WTC11 (cell line): ENCODE measurements around the gene PDE1C. TPM values are rescaled to one million over a fixed set of nuclear protein-coding genes. Genes with fewer than 3 reads are reported as not detected.

ENCODE experiments used
- ATAC-seq: fragments of 200-7000 bp; cut with Tn5 transposase; 2 replicates; pipeline ENCODE4 v1.10.0; 2021; ENCODE audit warnings: mild to moderate bottlenecking, moderate library complexity
- CTCF ChIA-PET: fragments of 300-600 bp; sonication (Branson Sonifier 250); formaldehyde crosslinking; loops from one replicate; lab custom pipeline; 2021; ENCODE audit warnings: antibody characterized with exemption; lab: Charles Lee
- POLR2A ChIA-PET: fragments of 350-600 bp; sonication (Branson Sonifier 250); formaldehyde crosslinking; loops from one replicate; lab custom pipeline; 2021; ENCODE audit warnings: antibody characterized with exemption; lab: Charles Lee
- DNase-seq: peaks from one replicate; pipeline ENCODE4 v3.0.0; 2021; ENCODE audit warnings: low spot score
- H3K27ac Mint-ChIP-seq: 2 replicates; pipeline ENCODE4 v1.8.0; 2021; ENCODE audit warnings: mixed read lengths
- H3K27me3 Mint-ChIP-seq: 2 replicates; pipeline ENCODE4 v1.8.0; 2021; ENCODE audit warnings: low read depth, mild to moderate bottlenecking, moderate library complexity, mixed read lengths
- H3K36me3 Mint-ChIP-seq: 2 replicates; pipeline ENCODE4 v1.8.0; 2021; ENCODE audit warnings: mixed read lengths
- H3K4me1 Mint-ChIP-seq: 2 replicates; pipeline ENCODE4 v1.8.0; 2022; ENCODE audit warnings: mixed read lengths
- H3K4me3 Mint-ChIP-seq: 2 replicates; pipeline ENCODE4 v1.8.0; 2021; ENCODE audit warnings: mild to moderate bottlenecking, moderate library complexity, mixed read lengths
- H3K9me3 Mint-ChIP-seq: 2 replicates; pipeline ENCODE4 v1.8.0; 2021; ENCODE audit warnings: mixed read lengths
- CBFB ChIP-seq: sonication (generic); formaldehyde crosslinking; IDR thresholded peaks from 2 replicates; pipeline ENCODE4 v1.8.1; 2022; ENCODE audit warnings: mild to moderate bottlenecking, low read depth, missing genetic modification reagents
- EMX1 ChIP-seq: fragments of 250-450 bp; sonication (Bioruptor Pico); IDR thresholded peaks from 2 replicates; pipeline ENCODE4 v1.8.0; 2021; ENCODE audit warnings: mild to moderate bottlenecking
- ETV6 ChIP-seq: sonication (generic); formaldehyde crosslinking; IDR thresholded peaks from 2 replicates; pipeline ENCODE4 v1.8.1; 2022; ENCODE audit warnings: mild to moderate bottlenecking, missing genetic modification reagents
- FOXP1 ChIP-seq: sonication (generic); formaldehyde crosslinking; IDR thresholded peaks from 2 replicates; pipeline ENCODE4 v1.8.0; 2022; ENCODE audit warnings: missing genetic modification reagents, mild to moderate bottlenecking, moderate library complexity, borderline replicate concordance
- GRHL2 ChIP-seq: fragments of 250-450 bp; sonication (Bioruptor Pico); IDR thresholded peaks from 2 replicates; pipeline ENCODE4 v1.8.0; 2022; ENCODE audit warnings: mild to moderate bottlenecking, moderate library complexity; ENCODE audit not compliant: insufficient replicate concordance, severe bottlenecking
- HMGA2 ChIP-seq: fragments of 250-450 bp; sonication (Bioruptor Pico); IDR thresholded peaks from 2 replicates; pipeline ENCODE4 v1.4.0; 2021; ENCODE audit warnings: mild to moderate bottlenecking, moderate library complexity
- MXD4 ChIP-seq: fragments of 250-450 bp; sonication (Bioruptor Pico); IDR thresholded peaks from 2 replicates; pipeline ENCODE4 v1.8.0; 2021; ENCODE audit warnings: mild to moderate bottlenecking, moderate library complexity, borderline replicate concordance
- NR2C2 ChIP-seq: sonication (generic); formaldehyde crosslinking; IDR thresholded peaks from 2 replicates; pipeline ENCODE4 v1.8.0; 2022; ENCODE audit warnings: mild to moderate bottlenecking, missing genetic modification reagents
- NR3C1 ChIP-seq: sonication (generic); formaldehyde crosslinking; conservative IDR thresholded peaks from 2 replicates; pipeline ENCODE4 v1.8.1; 2023; ENCODE audit warnings: low read depth, mild to moderate bottlenecking, missing genetic modification reagents
- STAT6 ChIP-seq: sonication (generic); formaldehyde crosslinking; conservative IDR thresholded peaks from 2 replicates; pipeline ENCODE4 v1.8.1; 2023; ENCODE audit warnings: mild to moderate bottlenecking, low read depth, missing genetic modification reagents, moderate library complexity
- ZBTB43 ChIP-seq: sonication (generic); formaldehyde crosslinking; IDR thresholded peaks from 2 replicates; pipeline ENCODE4 v1.8.1; 2023; ENCODE audit warnings: mild to moderate bottlenecking, missing genetic modification reagents
- ZNF232 ChIP-seq: sonication (generic); formaldehyde crosslinking; IDR thresholded peaks from 2 replicates; pipeline ENCODE4 v1.8.0; 2022; ENCODE audit warnings: mild to moderate bottlenecking, missing genetic modification reagents
- ZNF317 ChIP-seq: sonication (generic); formaldehyde crosslinking; IDR thresholded peaks from 2 replicates; pipeline ENCODE4 v1.8.1; 2023; ENCODE audit warnings: low read depth, mild to moderate bottlenecking, moderate library complexity, missing genetic modification reagents, borderline replicate concordance
- ZNF396 ChIP-seq: fragments of 250-450 bp; sonication (Bioruptor Pico); IDR thresholded peaks from 2 replicates; pipeline ENCODE4 v1.8.0; 2021; ENCODE audit warnings: mild to moderate bottlenecking, moderate library complexity, borderline replicate concordance
- ZNF532 ChIP-seq: fragments of 250-450 bp; sonication (Bioruptor Pico); IDR thresholded peaks from 2 replicates; pipeline ENCODE4 v1.9.0; 2021; ENCODE audit warnings: mild to moderate bottlenecking, borderline replicate concordance
- total RNA-seq: library from RNA; stranded (reverse); gene quantifications from 3 replicates; pipeline ENCODE4 v1.2.3, GENCODE V29; 2021
- TF ChIP-seq, protein P1 (sequence below): sonication (generic); formaldehyde crosslinking; IDR thresholded peaks from 2 replicates; pipeline ENCODE4 v1.8.1; 2023; ENCODE audit warnings: mild to moderate bottlenecking, missing genetic modification reagents, moderate library complexity

Gene PDE1C
- total RNA-seq, 1 experiment from 2014 or later: 0.55 TPM

DNA sequence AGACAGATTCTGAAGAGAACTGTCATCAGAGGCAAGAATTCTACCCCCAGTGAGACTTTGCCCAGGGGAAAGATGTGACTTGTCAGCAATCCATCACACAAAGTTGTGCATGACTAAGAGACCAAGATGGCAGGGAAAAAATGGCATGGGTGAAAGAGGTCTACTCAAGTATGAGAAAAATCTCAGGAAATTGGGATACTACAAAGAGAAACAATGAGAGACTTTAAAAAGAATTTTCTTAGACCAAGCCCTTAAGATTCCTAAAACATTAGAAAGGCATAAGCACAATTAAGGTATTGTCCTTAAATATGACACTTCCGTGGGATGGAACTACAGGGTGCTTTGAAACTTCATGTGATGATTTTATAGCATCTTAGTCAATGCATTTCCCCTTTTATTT is 45.6 kb upstream of the PDE1C start:
- POLR2A ChIA-PET: no interaction called here
- Mint-ChIP-seq H3K4me3 (no peak overlapping the region), H3K4me1 (peaks cover 24% of the 10 kb centered on the region), H3K9me3 (peaks cover 35% of the 10 kb centered on the region), H3K27me3 (peaks cover 40% of the 10 kb centered on the region), H3K36me3 (peaks cover 18% of the 10 kb centered on the region), H3K27ac (no peak overlapping the region)
- ATAC-seq (no peak), DNase-seq (no peak)
- TF ChIP-seq, protein P1, sequence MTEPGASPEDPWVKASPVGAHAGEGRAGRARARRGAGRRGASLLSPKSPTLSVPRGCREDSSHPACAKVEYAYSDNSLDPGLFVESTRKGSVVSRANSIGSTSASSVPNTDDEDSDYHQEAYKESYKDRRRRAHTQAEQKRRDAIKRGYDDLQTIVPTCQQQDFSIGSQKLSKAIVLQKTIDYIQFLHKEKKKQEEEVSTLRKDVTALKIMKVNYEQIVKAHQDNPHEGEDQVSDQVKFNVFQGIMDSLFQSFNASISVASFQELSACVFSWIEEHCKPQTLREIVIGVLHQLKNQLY (CRISPR knock-in tag): no peak
- TF ChIP-seq GRHL2 (CRISPR knock-in tag): no peak
- CTCF ChIA-PET: interaction anchor here (1.4 kb wide), 1 partner anchor 88 kb away, joined by 4 read pairs; no protein-coding TSS in a partner anchor

- H3K27ac Mint-ChIP-seq: no peak overlapping the region
- H3K9me3 Mint-ChIP-seq: peaks cover 29% of the 10 kb centered on the region
- peaks cover 2% of the 10 kb centered on the region for H3K4me1 Mint-ChIP-seq
- ATAC-seq (no peak), DNase-seq (no peak)
- POLR2A ChIA-PET: no interaction called here
- H3K27me3 Mint-ChIP-seq: peaks cover 10% of the 10 kb centered on the region
- CTCF ChIA-PET: no interaction called here
- H3K36me3 Mint-ChIP-seq: peaks cover 20% of the 10 kb centered on the region
- no peak overlapping the region for H3K4me3 Mint-ChIP-seq
- no peak for TF ChIP-seq ZBTB43 (CRISPR knock-in tag)
- no peak for TF ChIP-seq ZNF532
- TF ChIP-seq MXD4: no peak
- no peak for TF ChIP-seq GRHL2 (CRISPR knock-in tag)
- no peak for TF ChIP-seq ZNF396 (CRISPR knock-in tag)
- TF ChIP-seq CBFB (CRISPR knock-in tag): no peak
- TF ChIP-seq EMX1: no peak
- TF ChIP-seq NR3C1: no peak
- TF ChIP-seq HMGA2 (CRISPR knock-in tag): no peak
- no peak for TF ChIP-seq NR2C2 (CRISPR knock-in tag)
- TF ChIP-seq ETV6 (CRISPR knock-in tag): no peak
- no peak for TF ChIP-seq ZNF232
- TF ChIP-seq FOXP1 (CRISPR knock-in tag): no peak
- no peak for TF ChIP-seq STAT6
- TF ChIP-seq ZNF317: no peak
- TF ChIP-seq, all 79 proteins: peak for 0
These were observed 38.4 kb upstream of the PDE1C start for GRCh38 chr7:32108651-32109050.
